Astrocyte (in vitro differentiated cells and primary cell): ENCODE measurements around the gene VWA5B2. TPM values are rescaled to one million over a fixed set of nuclear protein-coding genes. Genes with fewer than 3 reads are reported as not detected.
"Not testable (repeated sequence)": the region's sequence is repeated elsewhere in the genome, so short reads cannot be mapped to it uniquely, and the experiment has no call there.

Source experiments
- DNase-seq: peaks from one replicate; pipeline ENCODE4 v3.0.0-alpha.2; 2010; ENCODE audit warnings: low read depth
- FAIRE-seq: peaks from 2 replicates; lab custom pipeline; 2011; peaks lifted over from hg19 to GRCh38; lab: Jason Lieb, UNC
- H2AFZ ChIP-seq: 2 replicates; pipeline ENCODE4 v1.6.0; 2012; ENCODE audit warnings: low read depth, low read length, inconsistent platforms
- H3K27ac ChIP-seq: 2 replicates; pipeline ENCODE4 v1.5.1; 2011; ENCODE audit warnings: low read depth, low read length, inconsistent platforms
- H3K27me3 ChIP-seq: 2 replicates; pipeline ENCODE4 v1.6.0; 2011; ENCODE audit warnings: low read length, inconsistent platforms; ENCODE audit not compliant: insufficient read depth
- H3K36me3 ChIP-seq: 2 replicates; pipeline ENCODE4 v1.5.1; 2011; ENCODE audit warnings: low read length, inconsistent platforms; ENCODE audit not compliant: insufficient read depth
- H3K4me1 ChIP-seq: 2 replicates; pipeline ENCODE4 v1.5.1; 2011; ENCODE audit warnings: low read length, inconsistent platforms; ENCODE audit not compliant: insufficient read depth
- H3K4me2 ChIP-seq: 2 replicates; pipeline ENCODE4 v1.6.0; 2012; ENCODE audit warnings: low read length, inconsistent platforms
- H3K4me3 ChIP-seq: 2 replicates; pipeline ENCODE4 v1.5.1; 2011; ENCODE audit warnings: low read depth, mild to moderate bottlenecking, low read length, inconsistent platforms; ENCODE audit not compliant: insufficient read depth
- H3K79me2 ChIP-seq: 2 replicates; pipeline ENCODE4 v1.6.0; 2012; ENCODE audit warnings: mild to moderate bottlenecking, low read length, inconsistent platforms; ENCODE audit not compliant: insufficient read depth
- H3K9ac ChIP-seq: 2 replicates; pipeline ENCODE4 v1.6.0; 2012; ENCODE audit warnings: mild to moderate bottlenecking, low read length, inconsistent platforms
- H3K9me3 ChIP-seq: 2 replicates; pipeline ENCODE4 v1.5.1; 2012; ENCODE audit warnings: low read depth, mild to moderate bottlenecking, low read length, inconsistent platforms; ENCODE audit not compliant: insufficient read depth
- H4K20me1 ChIP-seq: 2 replicates; pipeline ENCODE4 v1.6.0; 2012; ENCODE audit warnings: low read length, inconsistent platforms; ENCODE audit not compliant: insufficient read depth
- H3K27ac Mint-ChIP-seq: one replicate; pipeline ENCODE4 v1.8.0; 2021; ENCODE audit warnings: mild to moderate bottlenecking, mixed read lengths; ENCODE audit not compliant: unreplicated experiment
- H3K27me3 Mint-ChIP-seq: one replicate; pipeline ENCODE4 v1.8.0; 2021; ENCODE audit warnings: low read depth, mixed read lengths; ENCODE audit not compliant: unreplicated experiment
- H3K36me3 Mint-ChIP-seq: one replicate; pipeline ENCODE4 v1.8.0; 2021; ENCODE audit warnings: low read depth, mixed read lengths; ENCODE audit not compliant: unreplicated experiment
- H3K4me1 Mint-ChIP-seq: one replicate; pipeline ENCODE4 v1.8.0; 2021; ENCODE audit warnings: low read depth, mixed read lengths; ENCODE audit not compliant: unreplicated experiment
- H3K4me3 Mint-ChIP-seq: one replicate; pipeline ENCODE4 v1.8.0; 2021; ENCODE audit warnings: mild to moderate bottlenecking, moderate library complexity, mixed read lengths; ENCODE audit not compliant: unreplicated experiment
- H3K9me3 Mint-ChIP-seq: one replicate; pipeline ENCODE4 v1.8.0; 2021; ENCODE audit warnings: mild to moderate bottlenecking, mixed read lengths; ENCODE audit not compliant: unreplicated experiment
- CTCF ChIP-seq: IDR thresholded peaks from 2 replicates; pipeline ENCODE4 v1.5.1; 2011; ENCODE audit warnings: low read depth, mild to moderate bottlenecking, inconsistent platforms, low read length, moderate library complexity; ENCODE audit not compliant: insufficient read depth
- EZH2 ChIP-seq: IDR thresholded peaks from 2 replicates; pipeline ENCODE4 v1.6.1; 2012; ENCODE audit warnings: mild to moderate bottlenecking, low read length, inconsistent platforms; ENCODE audit not compliant: insufficient read depth
- total RNA-seq: library from RNA; stranded (reverse); gene quantifications from 2 replicates; pipeline ENCODE4 v1.2.1, GENCODE V29; 2021

VWA5B2 gene
- total RNA-seq, 1 donor from 2014 or later = 0.23 TPM

GRCh38 chr3:184262764-184263179 is 33.4 kb downstream of the VWA5B2 start:
- H3K27me3 Mint-ChIP-seq = peaks cover 55% of the 10 kb centered on the region
- no peaks in the 10 kb centered on the region for H3K36me3 ChIP-seq
- no peaks in the 10 kb centered on the region for H3K79me2 ChIP-seq
- H2AFZ ChIP-seq = no peak overlapping the region
- DNase-seq (no peak), FAIRE-seq (no peak)
- H3K9me3 ChIP-seq = no peaks in the 10 kb centered on the region
- peaks cover 25% of the 10 kb centered on the region for H4K20me1 ChIP-seq
- H3K4me2 ChIP-seq = peak overlapping the region; percentile 97
- H3K27me3 ChIP-seq = peaks cover 11% of the 10 kb centered on the region
- no peak overlapping the region for H3K27ac Mint-ChIP-seq
- H3K9me3 Mint-ChIP-seq = peaks cover 8% of the 10 kb centered on the region
- no peak overlapping the region for H3K9ac ChIP-seq
- no peak overlapping the region for H3K4me3 ChIP-seq
- TF ChIP-seq EZH2 = no peak
- no peak for TF ChIP-seq CTCF
- H3K36me3 Mint-ChIP-seq = peaks cover 8% of the 10 kb centered on the region
- peaks cover 18% of the 10 kb centered on the region for H3K4me1 ChIP-seq
- no peak overlapping the region for H3K27ac ChIP-seq
- peaks cover 11% of the 10 kb centered on the region for H3K4me1 Mint-ChIP-seq
- peak overlapping the region; percentile 45 for H3K4me3 Mint-ChIP-seq

GRCh38 chr3:184267249-184267648 is 37.9 kb downstream of the VWA5B2 start:
- not testable (repeated sequence) for H3K27ac ChIP-seq, H3K4me3 Mint-ChIP-seq, H2AFZ ChIP-seq, H3K4me1 ChIP-seq, H3K36me3 ChIP-seq, H4K20me1 ChIP-seq, DNase-seq, H3K9me3 ChIP-seq, H3K4me2 ChIP-seq, H3K4me3 ChIP-seq, H3K9me3 Mint-ChIP-seq, H3K27ac Mint-ChIP-seq, H3K27me3 ChIP-seq, H3K4me1 Mint-ChIP-seq, H3K79me2 ChIP-seq, FAIRE-seq, H3K9ac ChIP-seq, H3K36me3 Mint-ChIP-seq
- H3K27me3 Mint-ChIP-seq = peaks cover 40% of the 10 kb centered on the region

GRCh38 chr3:184272269-184272668 is 42.9 kb downstream of the VWA5B2 start:
- Histone ChIP-seq H3K36me3 (no peaks in the 10 kb centered on the region), H3K4me2 (no peak overlapping the region), H3K4me1 (no peaks in the 10 kb centered on the region), H3K9ac (no peak overlapping the region), H3K9me3 (no peaks in the 10 kb centered on the region), H3K27ac (no peak overlapping the region), H3K27me3 (peaks cover 30% of the 10 kb centered on the region), H3K79me2 (no peaks in the 10 kb centered on the region), H2AFZ (no peak overlapping the region), H3K4me3 (no peak overlapping the region), H4K20me1 (no peaks in the 10 kb centered on the region)
- DNase-seq (no peak), FAIRE-seq (no peak)
- Mint-ChIP-seq H3K36me3 (no peaks in the 10 kb centered on the region), H3K27me3 (peaks cover 38% of the 10 kb centered on the region), H3K4me3 (no peak overlapping the region), H3K4me1 (no peaks in the 10 kb centered on the region), H3K9me3 (peaks cover 7% of the 10 kb centered on the region), H3K27ac (no peak overlapping the region)
- no peak for TF ChIP-seq CTCF
